Naive thymus-derived CD4-positive, alpha-beta T cell (primary cell): ENCODE results near the gene IPO7. TPM values are rescaled to one million over a fixed set of nuclear protein-coding genes. Genes with fewer than 3 reads are reported as not detected.
"Not testable (repeated sequence)": the region's sequence is repeated elsewhere in the genome, so short reads cannot be mapped to it uniquely, and the experiment has no call there.

ENCODE experiments used
- ATAC-seq: fragments of 150-1000 bp; cut with Tn5 transposase; 2 replicates; pipeline ENCODE4 v1.10.0; 2021; ENCODE audit warnings: mild to moderate bottlenecking, moderate library complexity
- CTCF ChIA-PET: fragments of 350-600 bp; sonication (Branson Sonifier 250); formaldehyde crosslinking; loops from one replicate; lab custom pipeline; 2021; ENCODE audit warnings: antibody characterized with exemption; lab: Charles Lee
- POLR2A ChIA-PET: fragments of 350-600 bp; sonication (Branson Sonifier 250); formaldehyde crosslinking; loops from one replicate; lab custom pipeline; 2021; ENCODE audit warnings: antibody characterized with exemption, inconsistent platforms; lab: Charles Lee
- DNase-seq, 9 donors: peaks; one replicate each; pipeline versions ENCODE4 v3.0.0 to v3.0.0-alpha.2; 2020 to 2022; ENCODE audit warnings: mixed read lengths in 1 of 9
- H3K27ac ChIP-seq: one replicate; pipeline ENCODE4 v1.7.0; 2013; ENCODE audit warnings: mild to moderate bottlenecking, low read depth, low read length, moderate library complexity
- H3K27me3 ChIP-seq, 2 donors: one replicate each; pipeline ENCODE4 v1.7.0; 2013; ENCODE audit warnings: low read length in 2 of 2, mild to moderate bottlenecking in 2 of 2, moderate library complexity in 2 of 2; ENCODE audit not compliant: control insufficient read depth in 2 of 2, insufficient read depth in 2 of 2
- H3K36me3 ChIP-seq, 3 experiments: 1 replicate in 2 of 3; 2 replicates in 1 of 3; pipeline ENCODE4 v1.7.0; 2013; ENCODE audit warnings: low read length in 3 of 3, mild to moderate bottlenecking in 3 of 3, moderate library complexity in 1 of 3; ENCODE audit not compliant: insufficient read depth in 3 of 3, control insufficient read depth in 2 of 3
- H3K4me1 ChIP-seq, 2 donors: one replicate each; pipeline ENCODE4 v1.7.0; 2013; ENCODE audit warnings: low read length in 2 of 2, mild to moderate bottlenecking in 2 of 2, moderate library complexity in 1 of 2; ENCODE audit not compliant: control insufficient read depth in 2 of 2, insufficient read depth in 2 of 2
- H3K4me3 ChIP-seq: 2 replicates; pipeline ENCODE4 v1.7.0; 2013; ENCODE audit warnings: mild to moderate bottlenecking, low read length
- H3K9me3 ChIP-seq, 3 experiments: 1 replicate in 2 of 3; 2 replicates in 1 of 3; pipeline ENCODE4 v1.7.0; 2013; ENCODE audit warnings: low read length in 3 of 3; ENCODE audit not compliant: control insufficient read depth in 2 of 3
- H3K27ac Mint-ChIP-seq, 9 donors: one replicate each; pipeline ENCODE4 v1.8.0; 2020 to 2022; ENCODE audit warnings: mixed read lengths in 9 of 9, mild to moderate bottlenecking in 8 of 9, moderate library complexity in 5 of 9, inconsistent platforms in 2 of 9
- H3K27me3 Mint-ChIP-seq, 5 donors: one replicate each; pipeline ENCODE4 v1.8.0; 2021 to 2022; ENCODE audit warnings: mixed read lengths in 5 of 5, mild to moderate bottlenecking in 1 of 5
- H3K36me3 Mint-ChIP-seq, 5 donors: one replicate each; pipeline ENCODE4 v1.8.0; 2020 to 2022; ENCODE audit warnings: mixed read lengths in 5 of 5, mild to moderate bottlenecking in 3 of 5, inconsistent platforms in 1 of 5
- H3K4me1 Mint-ChIP-seq, 7 donors: one replicate each; pipeline ENCODE4 v1.8.0; 2020 to 2022; ENCODE audit warnings: mixed read lengths in 7 of 7, mild to moderate bottlenecking in 3 of 7, inconsistent platforms in 1 of 7
- H3K4me3 Mint-ChIP-seq, 10 donors: one replicate each; pipeline ENCODE4 v1.8.0; 2020 to 2022; ENCODE audit warnings: mild to moderate bottlenecking in 10 of 10, mixed read lengths in 10 of 10, moderate library complexity in 6 of 10, inconsistent platforms in 2 of 10
- H3K9me3 Mint-ChIP-seq, 11 donors: one replicate each; pipeline ENCODE4 v1.8.0; 2020 to 2022; ENCODE audit warnings: mixed read lengths in 11 of 11, mild to moderate bottlenecking in 4 of 11, inconsistent platforms in 1 of 11, moderate library complexity in 1 of 11
- intact Hi-C, 2 donors: fragments of 100-400 bp; cut with micrococcal nuclease; formaldehyde crosslinking; loops; one replicate each; pipeline ENCODE4 v1.15.1; 2023
- polyA plus RNA-seq, 2 donors: library from polyadenylated mRNA; unstranded; fragments of 300-500 nt; fragmentation: Illumina TruSeq; gene quantifications; one replicate each; pipeline ENCODE4 v1.2.3, GENCODE V29; 2021
- total RNA-seq, 6 experiments: library from RNA in 5 of 6; stranded (reverse) in 5 of 6; gene quantifications; 1 replicate in 5 of 6; 2 replicates in 1 of 6; pipeline ENCODE4 v1.2.3 and lab custom pipeline; 2021 to 2026

The IPO7 gene
- total and polyA plus RNA-seq, 7 experiments from 2014 or later = 4.1 to 105 (median 57.5) TPM

DNA sequence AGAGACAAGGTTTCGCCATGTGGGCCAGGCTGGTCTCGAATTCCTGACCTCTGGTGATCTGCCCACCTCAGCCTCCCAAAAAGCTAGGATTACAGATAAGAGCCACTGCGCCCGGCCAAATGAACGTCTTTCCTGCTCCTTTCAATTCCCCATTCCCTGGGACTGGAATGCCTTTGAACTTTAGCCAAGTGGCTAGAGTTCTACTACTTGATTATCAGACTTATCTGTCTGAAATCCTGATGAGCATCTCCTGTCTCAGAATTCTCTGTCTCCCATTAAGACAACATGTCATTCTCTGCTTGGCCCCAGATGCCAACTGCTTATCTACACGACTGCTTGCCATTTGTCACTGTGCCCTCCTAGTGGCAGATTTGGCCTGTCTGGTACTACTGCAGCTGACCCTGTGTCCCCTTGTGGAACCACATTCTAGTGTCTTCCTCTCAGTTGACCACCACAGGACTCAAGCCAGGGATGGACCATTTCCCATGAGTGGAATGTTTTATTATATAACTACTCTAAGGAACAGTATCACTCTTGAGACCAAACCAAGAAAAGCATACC lies 33.1 kb upstream of the IPO7 start:
- ChIA-PET POLR2A (no interaction called here), CTCF (interaction anchor here (0.6 kb wide), 1 partner anchor 1485 kb away, joined by 4 read pairs; no protein-coding TSS in a partner anchor)
- Mint-ChIP-seq H3K36me3 (no peaks in the 10 kb centered on the region), H3K27ac (no peak overlapping the region), H3K9me3 (peaks cover 0 to 6% (median 0%) of the 10 kb centered on the region in 11 donors), H3K4me1 (peaks cover 11 to 21% (median 18%) of the 10 kb centered on the region in 7 donors), H3K27me3 (peaks cover 0 to 19% (median 0%) of the 10 kb centered on the region in 5 donors), H3K4me3 (no peak overlapping the region)
- DNase-seq (no peak), ATAC-seq (no peak)
- Histone ChIP-seq H3K36me3 (no peaks in the 10 kb centered on the region), H3K9me3 (no peaks in the 10 kb centered on the region), H3K4me3 (no peak overlapping the region), H3K27ac (no peak overlapping the region), H3K27me3 (no peaks in the 10 kb centered on the region), H3K4me1 (peaks cover 0 to 10% of the 10 kb centered on the region in 2 donors)
- intact Hi-C loops = no loop called here

- Histone ChIP-seq H3K27me3 (no peaks in the 10 kb centered on the region), H3K9me3 (no peaks in the 10 kb centered on the region), H3K27ac (no peak overlapping the region), H3K36me3 (no peaks in the 10 kb centered on the region), H3K4me3 (no peak overlapping the region), H3K4me1 (no peaks in the 10 kb centered on the region)
- no peak for ATAC-seq
- H3K36me3 Mint-ChIP-seq = no peaks in the 10 kb centered on the region
- no peak for DNase-seq
- H3K27ac Mint-ChIP-seq = no peak overlapping the region
- H3K9me3 Mint-ChIP-seq = peaks cover 0 to 1% (median 0%) of the 10 kb centered on the region in 11 donors
- H3K4me1 Mint-ChIP-seq = peaks cover 0 to 4% (median 0%) of the 10 kb centered on the region in 7 donors
- peaks cover 0 to 7% (median 0%) of the 10 kb centered on the region in 5 donors for H3K27me3 Mint-ChIP-seq
- H3K4me3 Mint-ChIP-seq = no peak overlapping the region
- CTCF ChIA-PET = no interaction called here
- intact Hi-C loops = no loop called here
- POLR2A ChIA-PET = interaction anchor here (1.0 kb wide), 1 partner anchor 42 kb away, joined by 3 read pairs; no protein-coding TSS in a partner anchor
Measured at GRCh38 chr11:9357041-9357440, 27.4 kb upstream of the IPO7 start.

DNA sequence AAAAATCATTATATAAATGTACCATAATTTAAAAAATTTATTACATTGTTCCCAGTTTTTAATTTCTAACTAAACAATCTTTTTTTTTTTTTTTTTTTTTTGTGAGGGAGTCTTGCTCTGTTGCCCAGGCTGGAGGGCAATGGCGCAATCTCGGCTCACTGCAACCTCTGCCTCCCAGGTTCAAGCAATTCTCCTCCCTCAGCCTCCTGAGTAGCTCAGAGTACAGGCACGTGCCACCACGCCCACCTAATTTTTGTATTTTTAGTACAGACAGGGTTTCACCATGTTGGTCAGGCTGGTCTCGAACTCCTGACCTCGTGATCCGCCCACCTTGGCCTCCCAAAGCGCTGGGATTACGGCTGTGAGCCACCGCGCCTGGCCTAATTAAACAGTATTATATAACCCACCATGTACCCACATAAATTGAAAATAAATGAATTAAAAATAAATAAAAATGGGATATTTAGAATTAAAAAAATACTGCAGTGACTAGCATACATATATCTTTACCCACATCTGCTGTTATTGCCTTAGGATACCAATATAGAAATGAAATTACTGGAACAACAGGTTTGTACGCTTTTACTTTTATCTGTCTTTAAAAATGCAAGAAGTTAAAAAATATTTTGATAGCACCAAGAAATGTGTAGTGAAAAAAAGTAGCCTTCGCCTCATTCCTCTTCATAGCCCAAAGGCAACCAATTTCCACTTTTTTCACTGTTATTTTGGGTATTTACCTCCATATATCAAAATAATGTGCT lies 23.4 kb upstream of the IPO7 start:
- Mint-ChIP-seq H3K4me1 (peaks cover 0 to 30% (median 14%) of the 10 kb centered on the region in 7 donors), H3K27ac (peak overlapping the region in 1 of 9 donors; percentile 17)
- H3K4me1 ChIP-seq, H3K9me3 ChIP-seq, H3K27me3 ChIP-seq, POLR2A ChIA-PET, H3K4me3 ChIP-seq, CTCF ChIA-PET, H3K27ac ChIP-seq, H3K36me3 Mint-ChIP-seq, H3K9me3 Mint-ChIP-seq, H3K36me3 ChIP-seq, H3K4me3 Mint-ChIP-seq, ATAC-seq, DNase-seq, H3K27me3 Mint-ChIP-seq: not testable (repeated sequence)
- intact Hi-C loops = loop anchor here in 1 of 2 donors (5.0 kb wide), 1 partner anchor 99 kb away; no protein-coding TSS in a partner anchor

DNA sequence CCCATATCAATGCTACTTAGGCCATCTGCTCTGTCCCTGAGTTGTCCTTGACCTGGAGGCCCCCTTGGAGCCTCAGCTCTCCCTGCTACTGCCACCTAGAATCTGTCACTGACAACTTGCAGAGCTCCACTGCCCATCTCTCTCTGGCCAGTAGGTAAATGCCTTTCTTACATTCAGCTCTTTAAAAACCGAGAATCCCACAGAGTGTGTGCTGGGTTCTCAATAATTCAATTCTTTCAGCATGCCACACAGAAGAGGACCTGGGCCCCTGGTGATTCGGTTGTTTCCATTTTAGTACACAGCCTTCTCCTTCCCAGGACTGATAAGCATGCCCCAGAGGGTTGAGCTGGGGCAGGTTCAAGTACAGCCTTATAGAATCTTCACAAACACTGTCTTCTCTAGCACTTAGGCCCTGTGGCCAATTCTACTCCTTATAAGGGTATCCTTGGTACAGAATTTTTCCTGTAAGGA lies 22.0 kb upstream of the IPO7 start:
- peaks cover 0 to 2% (median 0%) of the 10 kb centered on the region in 5 donors for H3K27me3 Mint-ChIP-seq
- H3K36me3 Mint-ChIP-seq = no peaks in the 10 kb centered on the region
- CTCF ChIA-PET = no interaction called here

DNA sequence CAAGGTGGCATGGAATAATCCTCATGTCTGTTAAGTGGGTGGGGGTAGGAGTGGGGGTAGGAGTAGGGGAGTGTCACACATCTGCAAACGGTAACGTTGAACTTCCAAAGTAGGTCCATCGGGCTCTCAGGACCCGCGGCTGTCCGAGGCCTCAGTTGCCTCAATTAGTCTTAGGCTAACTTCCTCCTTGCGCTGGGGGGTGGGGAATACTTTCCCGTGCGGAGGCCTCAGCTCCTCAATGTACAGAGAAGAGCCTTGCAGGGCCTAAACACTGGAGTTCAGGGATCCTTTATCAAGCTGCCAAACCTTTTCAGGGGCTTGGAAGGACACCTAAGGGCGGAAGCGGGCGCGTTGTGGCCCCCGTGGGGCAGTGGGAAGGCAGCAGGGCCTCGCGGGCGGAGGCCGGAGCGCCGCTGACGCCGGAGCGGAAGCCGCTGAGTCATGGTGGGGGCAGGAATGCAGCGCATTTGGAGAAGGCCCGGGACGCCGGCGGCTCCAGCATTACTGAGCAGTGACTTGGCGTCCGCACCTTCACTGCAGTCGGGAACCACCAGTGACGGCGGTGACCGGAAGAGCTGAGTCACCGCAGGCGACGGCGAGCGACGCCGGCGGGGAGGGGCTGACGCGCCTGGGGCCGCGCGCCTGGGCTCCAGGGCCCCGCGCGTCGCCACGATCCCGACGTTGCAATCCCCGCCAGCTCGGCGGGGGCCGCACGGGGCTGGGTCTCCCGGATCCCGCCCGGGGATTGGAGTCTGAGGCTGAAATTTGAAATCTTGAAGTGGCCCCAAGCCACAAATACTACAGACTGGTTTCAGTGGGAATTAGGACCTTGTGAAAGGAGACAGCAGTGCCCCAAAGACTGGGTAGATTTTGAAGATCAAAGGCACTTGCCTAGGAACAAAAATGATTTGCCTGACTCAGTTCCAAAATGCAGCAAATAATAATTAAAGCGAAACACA lies 20.2 kb upstream of the IPO7 start:
- ATAC-seq (peak; percentile 95), DNase-seq (peak; percentile 38 to 82 (median 66))
- H3K27me3 ChIP-seq = no peaks in the 10 kb centered on the region
- Mint-ChIP-seq H3K4me3 (peak overlapping the region; percentile 78 to 89 (median 84)), H3K27me3 (no peaks in the 10 kb centered on the region), H3K4me1 (peaks cover 0 to 30% (median 14%) of the 10 kb centered on the region in 7 donors), H3K27ac (peak overlapping the region; percentile 78 to 94 (median 90)), H3K9me3 (no peaks in the 10 kb centered on the region), H3K36me3 (no peaks in the 10 kb centered on the region)
- H3K4me1 ChIP-seq = peaks cover 2 to 5% of the 10 kb centered on the region in 2 donors
- ChIA-PET CTCF (interaction anchor here (0.7 kb wide), 1 partner anchor 20 kb away, joined by 3 read pairs; the partner anchor contains the start of gene IPO7), POLR2A (interaction anchor here (0.6 to 3.8 kb wide), 4 partner anchors 50 to 200 kb away, joined by 3 to 38 read pairs (median 4); partner anchors contain the start of gene TMEM41B)
- intact Hi-C loops = loop anchor here (1.0 to 5.0 kb wide), 6 partner anchors 15 to 102 kb away; partner anchors contain the start of genes IPO7 (in 2 of the 2), TMEM41B (in 2 of the 2) and ZNF143 (in 1 of the 2)
- no peaks in the 10 kb centered on the region for H3K36me3 ChIP-seq
- H3K9me3 ChIP-seq = no peaks in the 10 kb centered on the region
- peak overlapping the region; percentile 85 for H3K4me3 ChIP-seq
- H3K27ac ChIP-seq = peak overlapping the region; percentile 73

More for the DNA sequence above, 22.0 kb upstream of the IPO7 start:
- Histone ChIP-seq H3K27ac (peak overlapping the region; percentile 12), H3K27me3 (no peaks in the 10 kb centered on the region), H3K36me3 (no peaks in the 10 kb centered on the region), H3K9me3 (no peaks in the 10 kb centered on the region), H3K4me1 (peaks cover 2 to 5% of the 10 kb centered on the region in 2 donors), H3K4me3 (no peak overlapping the region)
- peaks cover 0 to 30% (median 14%) of the 10 kb centered on the region in 7 donors for H3K4me1 Mint-ChIP-seq
- POLR2A ChIA-PET = interaction anchor here (1.1 to 3.8 kb wide), 3 partner anchors 11 to 98 kb away, joined by 3 to 38 read pairs (median 5); partner anchors contain the start of genes TMEM41B and ZNF143
- peak overlapping the region in 6 of 9 donors; percentile 4 to 82 (median 32) for H3K27ac Mint-ChIP-seq
- no peak for DNase-seq
- peak overlapping the region in 1 of 10 donors; percentile 78 for H3K4me3 Mint-ChIP-seq
- intact Hi-C loops = loop anchor here in 1 of 2 donors (5.0 kb wide), 1 partner anchor 100 kb away; no protein-coding TSS in a partner anchor
- H3K9me3 Mint-ChIP-seq = peaks cover 0 to 1% (median 0%) of the 10 kb centered on the region in 11 donors
- no peak for ATAC-seq
